Right atrium auricular region (tissue), 2 donors: ENCODE data around the gene ABCE1. TPM values are rescaled to one million over a fixed set of nuclear protein-coding genes. Genes with fewer than 3 reads are reported as not detected.

Source experiments
- DNase-seq: peaks from one replicate; pipeline ENCODE4 v3.0.0-alpha.2; 2019; ENCODE audit warnings: low spot score
- H3K27ac ChIP-seq, 2 donors: fragments of 200-600 bp; sonication (generic); 1 replicate in 1 of 2; 2 replicates in 1 of 2; pipeline ENCODE4 v1.5.1; 2016 to 2019
- H3K27me3 ChIP-seq, 2 donors: fragments of 200-600 bp; sonication (generic); one replicate each; pipeline versions ENCODE4 v1.5.1 to v1.6.0; 2017 to 2019
- H3K36me3 ChIP-seq: fragments of 200-600 bp; sonication (generic); one replicate; pipeline ENCODE4 v1.5.1; 2016
- H3K4me1 ChIP-seq, 2 donors: fragments of 200-600 bp; sonication (generic); one replicate each; pipeline versions ENCODE4 v1.5.1 to v1.6.0; 2017 to 2019
- H3K4me3 ChIP-seq, 2 donors: fragments of 200-600 bp; sonication (generic); 1 replicate in 1 of 2; 2 replicates in 1 of 2; pipeline ENCODE4 v1.5.1; 2017 to 2019; ENCODE audit warnings: mild to moderate bottlenecking in 1 of 2, moderate library complexity in 1 of 2
- H3K9me3 ChIP-seq, 2 donors: fragments of 200-600 bp; sonication (generic); one replicate each; pipeline ENCODE4 v1.5.1; 2019
- total RNA-seq, 2 donors: library from RNA; depleted of rRNA; stranded (reverse); fragments of >200 nt; gene quantifications; one replicate each; pipeline ENCODE4 v1.1.0, GENCODE V29; 2016
- TF ChIP-seq, protein P1 (sequence below), 2 donors: fragments of 200-600 bp; sonication (generic); IDR thresholded peaks; one replicate each; pipeline ENCODE4 v1.5.1; 2019; ENCODE audit warnings: antibody characterized with exemption in 2 of 2

ABCE1 gene
- total RNA-seq, 2 donors from 2014 or later = 36.2 to 43.9 TPM

DNA sequence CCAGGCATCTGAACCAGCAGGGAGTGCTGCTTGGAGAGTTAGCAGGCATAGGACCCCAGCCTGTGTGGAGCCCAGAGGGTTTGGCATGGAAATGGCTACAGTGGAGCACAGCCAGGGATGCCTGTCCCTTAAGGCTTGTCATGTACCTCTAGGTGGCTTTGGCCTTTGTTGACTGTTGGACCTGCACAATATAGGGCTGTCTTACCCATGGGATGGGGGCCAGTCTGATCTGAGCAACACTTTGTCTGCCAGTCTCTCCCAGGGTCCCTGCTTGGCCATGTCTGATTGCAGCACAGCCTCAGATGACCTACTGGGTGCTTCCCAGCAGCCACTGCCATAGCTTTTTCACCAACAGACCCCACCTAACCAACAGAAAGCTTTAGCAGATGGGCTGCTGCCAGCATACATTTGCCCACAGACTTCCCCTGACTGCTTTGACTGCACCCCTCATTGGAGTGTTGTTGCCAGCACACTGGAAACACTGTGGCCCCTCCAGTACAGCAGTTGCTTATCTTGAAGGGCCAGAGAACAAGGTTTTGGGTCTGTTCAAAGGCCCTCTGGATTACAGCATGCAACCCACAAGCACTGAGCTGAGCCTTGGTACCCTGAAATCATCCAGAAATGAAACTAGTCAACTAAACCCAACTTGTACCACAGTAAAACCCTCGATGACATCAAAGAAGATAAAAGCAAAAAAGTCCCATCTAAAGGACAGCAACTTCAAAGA, 22.2 kb upstream of the ABCE1 start:
- no peak overlapping the region for H3K27ac ChIP-seq
- H3K4me1 ChIP-seq = no peaks in the 10 kb centered on the region
- TF ChIP-seq, protein P1, sequence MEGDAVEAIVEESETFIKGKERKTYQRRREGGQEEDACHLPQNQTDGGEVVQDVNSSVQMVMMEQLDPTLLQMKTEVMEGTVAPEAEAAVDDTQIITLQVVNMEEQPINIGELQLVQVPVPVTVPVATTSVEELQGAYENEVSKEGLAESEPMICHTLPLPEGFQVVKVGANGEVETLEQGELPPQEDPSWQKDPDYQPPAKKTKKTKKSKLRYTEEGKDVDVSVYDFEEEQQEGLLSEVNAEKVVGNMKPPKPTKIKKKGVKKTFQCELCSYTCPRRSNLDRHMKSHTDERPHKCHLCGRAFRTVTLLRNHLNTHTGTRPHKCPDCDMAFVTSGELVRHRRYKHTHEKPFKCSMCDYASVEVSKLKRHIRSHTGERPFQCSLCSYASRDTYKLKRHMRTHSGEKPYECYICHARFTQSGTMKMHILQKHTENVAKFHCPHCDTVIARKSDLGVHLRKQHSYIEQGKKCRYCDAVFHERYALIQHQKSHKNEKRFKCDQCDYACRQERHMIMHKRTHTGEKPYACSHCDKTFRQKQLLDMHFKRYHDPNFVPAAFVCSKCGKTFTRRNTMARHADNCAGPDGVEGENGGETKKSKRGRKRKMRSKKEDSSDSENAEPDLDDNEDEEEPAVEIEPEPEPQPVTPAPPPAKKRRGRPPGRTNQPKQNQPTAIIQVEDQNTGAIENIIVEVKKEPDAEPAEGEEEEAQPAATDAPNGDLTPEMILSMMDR (IDR thresholded peaks at IDR 0.05) = no peak
- no peaks in the 10 kb centered on the region for H3K27me3 ChIP-seq
- H3K9me3 ChIP-seq = peaks cover 0 to 6% of the 10 kb centered on the region in 2 donors
- DNase-seq = no peak
- H3K36me3 ChIP-seq = no peaks in the 10 kb centered on the region
- no peak overlapping the region for H3K4me3 ChIP-seq

DNA sequence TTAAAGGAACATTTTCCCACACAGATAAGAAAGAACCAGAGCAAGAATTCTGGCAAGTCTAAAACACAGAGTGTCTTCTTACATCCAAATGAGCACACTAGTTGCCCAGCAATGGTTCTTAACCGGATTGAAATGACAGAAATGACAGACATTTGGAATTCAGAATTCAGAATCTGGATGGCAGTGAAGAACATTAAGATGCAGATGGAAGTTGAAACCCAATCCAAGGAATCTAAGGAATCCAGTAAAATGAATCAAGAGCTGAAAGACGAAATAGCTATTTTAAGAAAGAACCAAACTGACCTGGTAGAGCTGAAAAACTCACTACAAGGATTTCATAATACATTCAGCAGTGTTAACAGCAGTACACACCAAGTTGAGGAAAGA, 21.6 kb upstream of the ABCE1 start:
- Histone ChIP-seq H3K4me3 (no peak overlapping the region), H3K9me3 (peaks cover 0 to 6% of the 10 kb centered on the region in 2 donors), H3K36me3 (no peaks in the 10 kb centered on the region), H3K27ac (no peak overlapping the region), H3K27me3 (no peaks in the 10 kb centered on the region), H3K4me1 (no peaks in the 10 kb centered on the region)
- DNase-seq = no peak
- TF ChIP-seq, protein P1 (IDR thresholded peaks at IDR 0.05) = no peak

DNA sequence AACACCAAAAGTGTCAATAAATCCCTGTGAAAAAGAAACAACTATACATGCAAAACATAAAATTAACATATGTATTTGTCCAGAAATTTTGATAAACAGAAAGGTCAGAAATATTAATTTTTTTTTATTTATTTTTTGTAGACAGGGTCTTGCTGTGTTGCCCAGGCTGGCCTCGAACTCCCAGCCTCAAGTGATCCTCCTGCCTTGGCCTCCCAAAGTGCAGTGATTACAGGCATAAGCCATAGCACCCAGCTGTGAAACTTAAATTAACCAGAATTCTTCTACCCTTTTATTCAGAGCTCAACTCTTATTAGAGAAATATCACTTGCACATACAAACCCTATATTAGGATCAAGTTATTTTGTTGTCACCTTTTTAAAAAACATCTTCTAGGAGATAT, 16.4 kb upstream of the ABCE1 start:
- no peaks in the 10 kb centered on the region for H3K27me3 ChIP-seq
- no peaks in the 10 kb centered on the region for H3K36me3 ChIP-seq
- H3K9me3 ChIP-seq = peaks cover 0 to 6% of the 10 kb centered on the region in 2 donors
- TF ChIP-seq, protein P1 (IDR thresholded peaks at IDR 0.05) = no peak
- no peak overlapping the region for H3K4me3 ChIP-seq
- no peak overlapping the region for H3K27ac ChIP-seq
- H3K4me1 ChIP-seq = no peaks in the 10 kb centered on the region
- DNase-seq = no peak

DNA sequence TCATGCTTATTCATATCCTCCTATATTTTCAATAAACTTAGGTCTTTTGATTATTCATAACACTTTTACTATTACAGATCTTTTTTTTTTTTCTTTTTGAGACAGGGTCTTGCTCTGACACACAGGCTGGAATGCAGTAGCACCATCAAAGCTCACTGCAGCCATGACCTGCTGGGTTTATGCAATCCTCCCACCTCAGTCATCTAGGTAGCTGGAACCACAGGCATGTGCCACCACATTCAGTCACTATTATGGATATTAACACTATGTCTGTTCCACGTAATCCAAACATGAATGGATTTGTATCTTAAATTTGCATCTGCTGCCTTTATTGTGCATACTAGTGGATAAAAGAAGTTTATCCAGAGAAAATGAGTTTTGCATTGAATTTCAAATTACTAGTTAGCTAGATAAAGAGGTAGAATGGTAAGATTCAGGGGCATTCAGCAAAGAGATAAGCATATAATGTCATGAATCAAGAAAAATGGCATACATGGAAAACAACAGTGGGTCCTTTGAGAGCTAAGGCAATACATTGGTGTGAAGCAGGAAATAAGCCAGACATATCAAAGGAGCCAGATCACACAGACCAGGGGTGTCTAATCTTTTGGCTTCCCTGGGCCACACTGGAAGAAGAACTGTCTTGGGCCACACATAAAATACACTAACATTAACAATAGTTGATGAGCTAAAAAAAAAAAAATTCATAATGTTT, 14.1 kb upstream of the ABCE1 start:
- Histone ChIP-seq H3K9me3 (no peaks in the 10 kb centered on the region), H3K36me3 (no peaks in the 10 kb centered on the region), H3K4me3 (no peak overlapping the region), H3K4me1 (no peaks in the 10 kb centered on the region), H3K27ac (no peak overlapping the region), H3K27me3 (no peaks in the 10 kb centered on the region)
- TF ChIP-seq, protein P1 (IDR thresholded peaks at IDR 0.05) = no peak
- no peak for DNase-seq

DNA sequence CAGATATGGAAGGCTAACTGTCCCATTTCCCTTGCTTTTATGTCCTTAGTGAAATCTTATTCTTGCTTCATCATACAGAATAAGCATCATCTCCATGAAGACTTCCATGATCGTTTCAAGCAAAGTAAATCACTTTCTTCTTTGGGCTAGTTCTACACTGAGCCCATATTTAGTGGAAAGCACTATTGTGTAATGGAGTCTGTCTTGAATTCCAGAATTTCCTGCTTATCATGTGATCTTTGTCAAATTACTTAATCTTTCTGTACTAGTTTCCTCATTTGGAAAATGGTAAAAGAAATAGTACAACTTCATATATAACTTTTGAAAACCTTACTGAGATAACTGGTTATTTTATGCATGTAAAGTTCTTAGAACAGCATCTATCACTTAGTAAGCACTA, 7.7 kb upstream of the ABCE1 start:
- H3K36me3 ChIP-seq = peaks cover 43% of the 10 kb centered on the region
- H3K27ac ChIP-seq = no peak overlapping the region
- no peak for DNase-seq

More for the DNA sequence above, 7.7 kb upstream of the ABCE1 start:
- TF ChIP-seq, protein P1 (IDR thresholded peaks at IDR 0.05) = no peak
- Histone ChIP-seq H3K27me3 (no peaks in the 10 kb centered on the region), H3K4me1 (no peaks in the 10 kb centered on the region), H3K9me3 (peaks cover 0 to 9% of the 10 kb centered on the region in 2 donors), H3K4me3 (no peak overlapping the region)
